Kasumi-1 (cell line): ENCODE results near the gene MORC3.
"Not testable (repeated sequence)": the region's sequence is repeated elsewhere in the genome, so short reads cannot be mapped to it uniquely, and the experiment has no call there.

ENCODE experiments used
- DNase-seq, 2 experiments: peaks; one replicate each; lab custom pipeline; 2025; lab: John Stamatoyannopoulos, UW

Gene MORC3, protein sequence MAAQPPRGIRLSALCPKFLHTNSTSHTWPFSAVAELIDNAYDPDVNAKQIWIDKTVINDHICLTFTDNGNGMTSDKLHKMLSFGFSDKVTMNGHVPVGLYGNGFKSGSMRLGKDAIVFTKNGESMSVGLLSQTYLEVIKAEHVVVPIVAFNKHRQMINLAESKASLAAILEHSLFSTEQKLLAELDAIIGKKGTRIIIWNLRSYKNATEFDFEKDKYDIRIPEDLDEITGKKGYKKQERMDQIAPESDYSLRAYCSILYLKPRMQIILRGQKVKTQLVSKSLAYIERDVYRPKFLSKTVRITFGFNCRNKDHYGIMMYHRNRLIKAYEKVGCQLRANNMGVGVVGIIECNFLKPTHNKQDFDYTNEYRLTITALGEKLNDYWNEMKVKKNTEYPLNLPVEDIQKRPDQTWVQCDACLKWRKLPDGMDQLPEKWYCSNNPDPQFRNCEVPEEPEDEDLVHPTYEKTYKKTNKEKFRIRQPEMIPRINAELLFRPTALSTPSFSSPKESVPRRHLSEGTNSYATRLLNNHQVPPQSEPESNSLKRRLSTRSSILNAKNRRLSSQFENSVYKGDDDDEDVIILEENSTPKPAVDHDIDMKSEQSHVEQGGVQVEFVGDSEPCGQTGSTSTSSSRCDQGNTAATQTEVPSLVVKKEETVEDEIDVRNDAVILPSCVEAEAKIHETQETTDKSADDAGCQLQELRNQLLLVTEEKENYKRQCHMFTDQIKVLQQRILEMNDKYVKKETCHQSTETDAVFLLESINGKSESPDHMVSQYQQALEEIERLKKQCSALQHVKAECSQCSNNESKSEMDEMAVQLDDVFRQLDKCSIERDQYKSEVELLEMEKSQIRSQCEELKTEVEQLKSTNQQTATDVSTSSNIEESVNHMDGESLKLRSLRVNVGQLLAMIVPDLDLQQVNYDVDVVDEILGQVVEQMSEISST

DNA sequence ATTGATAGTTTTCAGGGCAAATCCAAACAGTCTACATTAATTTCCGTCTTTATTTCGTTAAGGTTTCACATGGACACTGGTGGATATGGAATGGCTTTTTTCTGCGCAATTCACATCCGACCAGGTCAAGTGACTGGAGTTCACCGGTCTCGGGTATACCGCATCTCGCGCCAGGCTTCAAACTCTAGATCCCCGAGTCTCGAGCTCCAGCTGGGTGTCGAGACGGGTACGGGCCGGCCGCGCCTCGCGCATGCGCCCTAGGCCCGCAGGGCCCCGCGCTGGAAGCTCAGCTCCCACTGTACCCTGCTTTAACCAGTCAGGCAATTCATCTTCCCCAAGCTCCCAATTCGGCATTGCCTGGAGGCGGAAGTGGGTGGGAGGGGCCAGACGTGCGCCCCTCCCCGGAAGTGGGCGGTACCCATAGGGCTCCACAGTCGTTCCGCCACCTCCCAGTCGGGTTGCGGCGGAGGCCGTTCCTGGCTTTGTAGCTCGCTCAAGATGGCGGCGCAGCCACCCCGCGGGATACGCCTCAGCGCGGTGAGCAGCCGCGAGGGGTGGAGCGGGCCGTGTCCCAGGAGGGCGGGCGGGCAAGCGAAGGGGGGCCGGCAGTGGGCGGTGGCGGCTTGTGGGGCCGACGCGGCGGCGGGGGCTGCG, at the start of gene MORC3:
TSS of gene MORC3 (plus strand) at position 431 of the 654 bp plus-strand sequence. CDS start at position 499, 68 bp downstream.
- peak; percentile 98 to 99 for DNase-seq

GRCh38 chr21:36270786-36271695, 49.0 kb upstream of the MORC3 start:
- DNase-seq, result not testable (repeated sequence)

GRCh38 chr21:36274128-36274527, 45.9 kb upstream of the MORC3 start:
- DNase-seq, result no peak

DNA sequence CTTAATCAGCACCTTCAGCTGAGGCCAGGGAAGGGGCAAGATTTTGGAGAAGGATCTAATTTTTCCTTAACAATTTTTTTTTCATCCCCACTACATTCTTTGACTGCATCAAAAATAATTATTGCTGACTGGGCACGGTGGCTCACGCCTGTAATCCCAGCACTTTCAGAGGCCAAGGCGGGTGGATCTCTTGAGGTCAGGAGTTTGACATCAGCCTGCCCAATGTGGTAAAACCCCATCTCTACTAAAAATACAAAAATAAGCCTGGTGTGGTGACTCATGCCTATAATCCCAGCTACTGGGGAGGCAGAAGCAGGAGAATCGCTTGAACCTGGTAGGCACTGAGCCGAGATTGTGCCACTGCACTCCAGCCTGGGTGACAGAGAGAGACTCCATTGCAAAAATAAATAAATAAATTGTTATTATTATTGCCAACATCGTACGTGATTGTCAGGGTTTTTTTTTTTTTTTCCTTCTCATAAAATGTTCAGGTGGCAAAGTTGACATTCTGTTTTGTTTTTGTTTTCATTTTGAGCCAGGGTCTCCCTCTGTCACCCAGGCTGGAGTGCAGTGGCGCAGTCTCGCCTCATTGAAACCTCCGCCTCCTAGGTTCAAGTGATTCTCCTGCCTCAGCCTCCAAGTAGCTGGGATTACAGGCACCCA, 37.3 kb upstream of the MORC3 start:
- no peak for DNase-seq

DNA sequence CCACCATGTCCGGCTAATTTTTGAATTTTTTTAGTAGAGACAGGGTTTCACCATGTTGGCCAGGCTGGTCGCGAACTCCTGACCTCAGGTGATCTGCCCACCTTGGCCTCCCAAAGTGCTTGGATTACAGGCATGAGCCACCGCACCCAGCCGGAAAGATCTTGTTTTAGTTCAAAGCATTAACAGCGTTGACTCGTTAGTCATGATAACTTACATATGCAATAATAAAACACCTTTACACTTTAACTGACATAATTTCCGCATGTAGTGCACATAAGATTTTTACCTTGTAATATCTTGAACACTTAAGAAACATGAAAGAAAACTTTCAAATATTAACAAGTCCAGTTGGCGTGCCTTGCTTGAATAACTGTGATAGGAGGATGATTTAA, 36.8 kb upstream of the MORC3 start:
- DNase-seq, result not testable (repeated sequence)

GRCh38 chr21:36288651-36289243, 31.2 kb upstream of the MORC3 start:
- no peak for DNase-seq

DNA sequence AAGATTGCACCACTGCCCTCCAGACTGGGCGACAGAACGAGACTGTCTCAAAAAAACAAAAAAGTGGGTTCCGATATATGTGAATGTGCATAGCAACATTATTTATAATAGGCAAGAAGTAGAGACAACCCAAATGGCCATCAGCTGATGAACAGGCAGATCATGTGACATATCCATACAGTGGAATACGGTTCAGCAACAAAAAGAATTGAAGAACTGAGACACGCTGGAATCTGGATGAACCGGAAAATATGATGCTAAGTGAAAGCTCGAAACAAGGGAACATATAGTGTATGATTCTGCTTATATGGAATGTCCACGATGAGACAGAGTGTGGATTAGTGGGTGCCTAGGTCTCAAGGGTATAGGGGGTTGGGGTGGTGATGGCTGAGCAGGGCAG, 28.5 kb upstream of the MORC3 start:
- DNase-seq, result no peak

DNA sequence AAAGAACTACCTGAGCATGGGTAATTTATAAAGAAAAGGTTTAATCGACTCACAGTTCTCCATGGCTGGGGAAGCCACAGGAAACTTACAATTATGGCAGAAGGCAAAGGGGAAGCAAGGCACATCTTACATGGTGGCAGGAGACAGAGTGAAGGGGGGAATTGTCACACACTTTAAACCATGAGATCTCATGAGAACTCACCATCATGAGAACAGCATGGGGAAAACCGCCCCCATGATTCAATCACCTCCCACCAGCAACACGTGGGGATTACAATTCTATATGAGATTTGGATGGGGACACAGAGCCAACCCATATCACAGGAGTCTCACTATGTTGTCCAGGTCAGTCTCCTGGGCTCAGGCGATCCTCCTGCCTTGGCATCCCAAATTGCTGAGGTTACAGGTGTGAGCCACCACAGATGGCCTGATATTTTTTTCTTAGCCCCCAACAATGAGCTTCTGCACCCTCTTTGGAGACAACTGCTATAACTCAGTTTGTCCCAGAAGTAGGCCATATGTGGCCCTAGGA, 22.5 kb upstream of the MORC3 start:
- no peak for DNase-seq

- peak; percentile 90 to 93 for DNase-seq
Measured at GRCh38 chr21:36297938-36298572, 21.9 kb upstream of the MORC3 start.

- no peak for DNase-seq
Measured at GRCh38 chr21:36306872-36307534, 13.0 kb upstream of the MORC3 start.

- no peak for DNase-seq
Measured at GRCh38 chr21:36310016-36310415, 10.0 kb upstream of the MORC3 start.

DNA sequence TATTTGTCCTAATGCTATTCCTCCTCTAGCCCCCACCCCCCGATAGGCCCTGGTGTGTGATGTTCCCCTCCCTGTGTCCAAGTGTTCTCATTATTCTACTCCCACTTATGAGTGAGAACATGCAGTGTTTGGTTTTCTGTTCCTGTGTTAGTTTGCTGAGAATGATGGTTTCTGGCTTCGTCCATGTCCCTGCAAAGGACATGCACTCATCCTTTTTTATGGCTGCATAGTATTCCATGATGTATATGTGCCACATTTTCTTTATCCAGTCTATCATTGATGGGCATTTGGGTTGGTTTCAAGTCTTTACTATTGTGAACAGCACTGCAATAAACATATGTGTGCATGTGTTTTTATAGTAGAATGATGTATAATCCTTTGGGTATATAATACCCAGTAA, 6.6 kb upstream of the MORC3 start:
- not testable (repeated sequence) for DNase-seq

DNA sequence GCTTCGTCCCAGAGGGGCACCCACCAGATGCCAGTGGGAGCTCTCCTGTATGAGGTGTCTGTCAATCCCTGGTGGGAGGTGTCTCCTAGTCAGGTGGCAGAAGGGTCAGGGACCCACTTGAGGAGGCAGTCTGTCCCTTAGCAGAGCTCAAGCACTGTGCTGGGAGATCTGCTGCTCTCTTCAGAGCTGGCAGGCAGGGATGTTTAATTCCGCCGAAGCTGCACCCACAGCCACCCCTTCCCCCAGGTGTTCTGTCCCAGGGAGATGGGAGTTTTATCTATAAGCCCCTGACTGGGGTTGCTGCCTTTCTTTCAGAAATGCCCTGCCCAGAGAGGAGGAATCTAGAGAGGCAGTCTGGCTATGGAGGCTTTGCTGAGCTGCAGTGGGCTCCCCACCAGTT, 4.0 kb upstream of the MORC3 start:
- DNase-seq, result not testable (repeated sequence)

DNA sequence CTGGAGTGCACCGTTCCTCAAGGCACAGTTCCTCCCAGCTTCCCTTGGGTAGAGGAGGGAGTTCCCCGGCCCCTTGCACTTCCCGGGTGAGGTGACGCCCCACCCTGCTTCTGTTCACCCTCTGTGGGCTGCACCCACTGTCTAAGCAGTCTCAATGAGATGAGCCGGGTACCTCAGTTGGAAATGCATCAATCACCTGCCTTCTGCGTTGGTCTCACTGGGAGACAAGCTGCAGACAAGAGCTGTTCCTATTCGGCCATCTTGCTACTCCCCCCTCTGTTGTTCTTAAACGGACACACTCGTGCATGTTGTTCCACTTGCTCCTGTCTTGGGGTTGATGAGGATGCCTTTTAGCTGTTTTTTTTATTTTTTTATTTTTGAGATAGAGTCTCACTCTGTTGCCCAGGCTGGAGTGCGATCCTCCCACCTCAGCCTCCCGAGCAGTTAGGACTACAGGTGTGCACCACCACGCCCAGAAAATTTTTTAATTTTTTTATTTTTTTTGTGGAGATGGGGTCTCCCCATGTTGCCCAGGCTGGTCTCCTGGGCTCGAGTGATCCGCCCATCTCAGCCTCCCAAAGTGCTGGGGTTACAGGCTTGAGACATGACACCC, 3.0 kb upstream of the MORC3 start:
- no peak for DNase-seq

DNA sequence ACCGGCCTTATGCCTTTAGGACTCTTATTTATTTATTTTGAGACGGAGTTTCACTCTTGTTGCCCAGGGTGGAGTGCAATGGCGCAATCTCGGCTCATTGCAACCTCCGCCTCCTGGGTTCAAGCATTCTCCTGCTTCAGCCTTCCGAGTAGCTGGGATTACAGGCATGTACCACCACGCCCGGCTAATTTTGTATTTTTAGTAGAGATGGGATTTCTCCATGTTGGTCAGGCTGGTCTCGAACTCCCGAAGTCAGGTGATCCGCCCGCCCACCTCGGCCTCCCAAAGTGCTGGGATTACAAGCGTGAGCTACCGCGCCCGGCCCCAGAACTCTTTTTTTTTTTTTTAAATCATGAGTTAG, 611 bp upstream of the MORC3 start:
- DNase-seq, result not testable (repeated sequence)

GRCh38 chr21:36320421-36321324, 676 bp downstream of the MORC3 start:
- DNase-seq, result peak; percentile 44 to 48

DNA sequence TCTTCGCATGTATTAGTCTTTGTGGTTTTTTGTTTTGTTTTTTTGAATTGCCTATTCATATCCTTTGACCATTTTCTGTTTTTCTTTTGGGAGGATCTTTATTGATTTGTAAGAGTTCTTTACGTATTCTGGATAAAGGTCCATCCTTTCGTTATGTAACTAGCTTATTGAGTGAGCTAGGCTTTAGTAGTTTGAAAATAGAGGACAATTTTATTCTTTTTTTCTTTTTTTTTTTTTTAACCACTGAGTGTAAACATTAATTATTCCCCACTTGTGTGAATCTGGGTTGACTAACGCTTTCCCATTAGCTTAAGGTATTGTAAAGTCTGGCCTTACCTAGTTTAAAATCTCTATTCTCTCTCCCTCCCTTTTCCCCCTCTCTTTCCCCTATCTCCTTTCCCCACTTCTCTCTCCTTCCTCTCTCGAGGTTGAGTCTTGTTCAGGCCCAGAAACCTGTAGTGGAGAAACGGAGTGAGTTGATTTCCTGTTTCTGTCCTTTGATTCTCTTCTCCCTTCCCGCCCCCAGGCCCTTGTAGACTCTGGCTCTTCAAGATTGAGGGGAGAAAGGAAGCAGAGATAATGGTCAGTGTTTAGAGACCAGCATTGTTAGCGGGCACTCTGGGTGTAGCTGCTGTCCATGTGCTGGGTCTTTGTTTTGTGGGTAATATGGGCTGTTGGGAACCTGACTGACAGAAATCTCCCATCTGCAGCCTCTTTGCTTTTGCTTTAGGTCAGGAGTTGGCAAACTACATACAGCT, 1.5 kb downstream of the MORC3 start:
- peak; percentile 65 to 77 for DNase-seq
